ENCODE results near the gene DLX4.

The DLX4 gene

GRCh38 chr17:49998836-49999511 lies 30.0 kb downstream of the DLX4 start:
- H3K36me3 ChIP-seq (ENCODE audit: control insufficient read depth in 1 of 2, insufficient read depth in 2 of 2, low read length in 2 of 2), result no peaks in the 10 kb centered on the region
- H3K27ac ChIP-seq (ENCODE audit: low read length), result no peak overlapping the region
- peaks cover 3 to 27% of the 10 kb centered on the region in 2 donors for H3K4me1 ChIP-seq (ENCODE audit: control insufficient read depth in 1 of 2, insufficient read depth in 2 of 2, low read length in 2 of 2)
- H3K4me3 ChIP-seq (ENCODE audit: low read depth in 1 of 2, low read length in 2 of 2), result no peak overlapping the region
- H3K9me3 ChIP-seq (ENCODE audit: control insufficient read depth in 1 of 2, low read length in 2 of 2), result no peaks in the 10 kb centered on the region
- peaks cover 59% of the 10 kb centered on the region for H3K27me3 ChIP-seq (ENCODE audit: low read depth, low read length)

- H3K4me3 ChIP-seq (ENCODE audit: low read depth in 1 of 2, low read length in 2 of 2), result no peak overlapping the region
- H3K27me3 ChIP-seq (ENCODE audit: low read depth, low read length), result peaks cover 21% of the 10 kb centered on the region
- H3K4me1 ChIP-seq (ENCODE audit: control insufficient read depth in 1 of 2, insufficient read depth in 2 of 2, low read length in 2 of 2), result no peaks in the 10 kb centered on the region
- H3K36me3 ChIP-seq (ENCODE audit: control insufficient read depth in 1 of 2, insufficient read depth in 2 of 2, low read length in 2 of 2), result no peaks in the 10 kb centered on the region
- H3K27ac ChIP-seq (ENCODE audit: low read length), result no peak overlapping the region
- H3K9me3 ChIP-seq (ENCODE audit: control insufficient read depth in 1 of 2, low read length in 2 of 2), result peaks cover 0 to 3% of the 10 kb centered on the region in 2 donors
Measured at GRCh38 chr17:50003911-50004310, 34.9 kb downstream of the DLX4 start.

- Histone ChIP-seq H3K9me3 (ENCODE audit: control insufficient read depth in 1 of 2, low read length in 2 of 2) (peaks cover 0 to 19% of the 10 kb centered on the region in 2 donors), H3K27me3 (ENCODE audit: low read depth, low read length) (no peaks in the 10 kb centered on the region), H3K4me3 (ENCODE audit: low read depth in 1 of 2, low read length in 2 of 2) (no peak overlapping the region)
Measured at GRCh38 chr17:50009282-50009681, 40.3 kb downstream of the DLX4 start.

GRCh38 chr17:50013079-50013478 lies 44.1 kb downstream of the DLX4 start:
- Histone ChIP-seq H3K9me3 (ENCODE audit: control insufficient read depth in 1 of 2, low read length in 2 of 2) (peaks cover 0 to 19% of the 10 kb centered on the region in 2 donors), H3K4me3 (ENCODE audit: low read depth in 1 of 2, low read length in 2 of 2) (no peak overlapping the region), H3K4me1 (ENCODE audit: control insufficient read depth in 1 of 2, insufficient read depth in 2 of 2, low read length in 2 of 2) (no peaks in the 10 kb centered on the region), H3K27ac (ENCODE audit: low read length) (no peak overlapping the region), H3K36me3 (ENCODE audit: control insufficient read depth in 1 of 2, insufficient read depth in 2 of 2, low read length in 2 of 2) (no peaks in the 10 kb centered on the region), H3K27me3 (ENCODE audit: low read depth, low read length) (no peaks in the 10 kb centered on the region)

More at GRCh38 chr17:50009282-50009681, 40.3 kb downstream of the DLX4 start:
- Histone ChIP-seq H3K27ac (ENCODE audit: low read length) (no peak overlapping the region), H3K36me3 (ENCODE audit: control insufficient read depth in 1 of 2, insufficient read depth in 2 of 2, low read length in 2 of 2) (no peaks in the 10 kb centered on the region), H3K4me1 (ENCODE audit: control insufficient read depth in 1 of 2, insufficient read depth in 2 of 2, low read length in 2 of 2) (no peaks in the 10 kb centered on the region)

GRCh38 chr17:50014471-50015088 lies 45.6 kb downstream of the DLX4 start:
- no peak overlapping the region for H3K4me3 ChIP-seq (ENCODE audit: low read depth in 1 of 2, low read length in 2 of 2)
- no peak overlapping the region for H3K27ac ChIP-seq (ENCODE audit: low read length)
- no peaks in the 10 kb centered on the region for H3K36me3 ChIP-seq (ENCODE audit: control insufficient read depth in 1 of 2, insufficient read depth in 2 of 2, low read length in 2 of 2)
- peaks cover 0 to 9% of the 10 kb centered on the region in 2 donors for H3K9me3 ChIP-seq (ENCODE audit: control insufficient read depth in 1 of 2, low read length in 2 of 2)
- no peaks in the 10 kb centered on the region for H3K27me3 ChIP-seq (ENCODE audit: low read depth, low read length)
- H3K4me1 ChIP-seq (ENCODE audit: control insufficient read depth in 1 of 2, insufficient read depth in 2 of 2, low read length in 2 of 2), result no peaks in the 10 kb centered on the region

- Histone ChIP-seq H3K27ac (ENCODE audit: low read length) (no peak overlapping the region), H3K27me3 (ENCODE audit: low read depth, low read length) (no peaks in the 10 kb centered on the region), H3K4me1 (ENCODE audit: control insufficient read depth in 1 of 2, insufficient read depth in 2 of 2, low read length in 2 of 2) (no peaks in the 10 kb centered on the region), H3K9me3 (ENCODE audit: control insufficient read depth in 1 of 2, low read length in 2 of 2) (peaks cover 0 to 9% of the 10 kb centered on the region in 2 donors), H3K4me3 (ENCODE audit: low read depth in 1 of 2, low read length in 2 of 2) (no peak overlapping the region), H3K36me3 (ENCODE audit: control insufficient read depth in 1 of 2, insufficient read depth in 2 of 2, low read length in 2 of 2) (no peaks in the 10 kb centered on the region)
Measured at GRCh38 chr17:50015146-50015545, 46.2 kb downstream of the DLX4 start.

- Histone ChIP-seq H3K36me3 (ENCODE audit: control insufficient read depth in 1 of 2, insufficient read depth in 2 of 2, low read length in 2 of 2) (no peaks in the 10 kb centered on the region), H3K27ac (ENCODE audit: low read length) (no peak overlapping the region), H3K27me3 (ENCODE audit: low read depth, low read length) (no peaks in the 10 kb centered on the region), H3K4me1 (ENCODE audit: control insufficient read depth in 1 of 2, insufficient read depth in 2 of 2, low read length in 2 of 2) (peaks cover 0 to 6% of the 10 kb centered on the region in 2 donors), H3K9me3 (ENCODE audit: control insufficient read depth in 1 of 2, low read length in 2 of 2) (no peaks in the 10 kb centered on the region), H3K4me3 (ENCODE audit: low read depth in 1 of 2, low read length in 2 of 2) (no peak overlapping the region)
Measured at GRCh38 chr17:50018909-50019308, 49.9 kb downstream of the DLX4 start.

GRCh38 chr17:50020841-50021599 lies 52.0 kb downstream of the DLX4 start:
- Histone ChIP-seq H3K4me3 (ENCODE audit: low read depth in 1 of 2, low read length in 2 of 2) (no peak overlapping the region), H3K27me3 (ENCODE audit: low read depth, low read length) (no peaks in the 10 kb centered on the region), H3K9me3 (ENCODE audit: control insufficient read depth in 1 of 2, low read length in 2 of 2) (no peaks in the 10 kb centered on the region), H3K36me3 (ENCODE audit: control insufficient read depth in 1 of 2, insufficient read depth in 2 of 2, low read length in 2 of 2) (no peaks in the 10 kb centered on the region), H3K27ac (ENCODE audit: low read length) (no peak overlapping the region), H3K4me1 (ENCODE audit: control insufficient read depth in 1 of 2, insufficient read depth in 2 of 2, low read length in 2 of 2) (peaks cover 0 to 6% of the 10 kb centered on the region in 2 donors)

- H3K27ac ChIP-seq (ENCODE audit: low read length), result no peak overlapping the region
- no peaks in the 10 kb centered on the region for H3K27me3 ChIP-seq (ENCODE audit: low read depth, low read length)
- H3K36me3 ChIP-seq (ENCODE audit: control insufficient read depth in 1 of 2, insufficient read depth in 2 of 2, low read length in 2 of 2), result no peaks in the 10 kb centered on the region
Measured at GRCh38 chr17:50021681-50022370, 52.8 kb downstream of the DLX4 start.

GRCh38 chr17:50022463-50023130 lies 53.6 kb downstream of the DLX4 start:
- no peak overlapping the region for H3K27ac ChIP-seq (ENCODE audit: low read length)
- H3K4me1 ChIP-seq (ENCODE audit: control insufficient read depth in 1 of 2, insufficient read depth in 2 of 2, low read length in 2 of 2), result peaks cover 0 to 13% of the 10 kb centered on the region in 2 donors
- H3K9me3 ChIP-seq (ENCODE audit: control insufficient read depth in 1 of 2, low read length in 2 of 2), result no peaks in the 10 kb centered on the region
- H3K36me3 ChIP-seq (ENCODE audit: control insufficient read depth in 1 of 2, insufficient read depth in 2 of 2, low read length in 2 of 2), result no peaks in the 10 kb centered on the region
- no peak overlapping the region for H3K4me3 ChIP-seq (ENCODE audit: low read depth in 1 of 2, low read length in 2 of 2)
- no peaks in the 10 kb centered on the region for H3K27me3 ChIP-seq (ENCODE audit: low read depth, low read length)

More at GRCh38 chr17:50021681-50022370, 52.8 kb downstream of the DLX4 start:
- Histone ChIP-seq H3K9me3 (ENCODE audit: control insufficient read depth in 1 of 2, low read length in 2 of 2) (no peaks in the 10 kb centered on the region), H3K4me1 (ENCODE audit: control insufficient read depth in 1 of 2, insufficient read depth in 2 of 2, low read length in 2 of 2) (peaks cover 0 to 6% of the 10 kb centered on the region in 2 donors), H3K4me3 (ENCODE audit: low read depth in 1 of 2, low read length in 2 of 2) (no peak overlapping the region)
